ENCODE results near the gene METTL15. TPM values are rescaled to one million over a fixed set of nuclear protein-coding genes. Genes with fewer than 3 reads are reported as not detected.
"Not testable (repeated sequence)": the region's sequence is repeated elsewhere in the genome, so short reads cannot be mapped to it uniquely, and the experiment has no call there.

METTL15 gene
- total RNA-seq, 2 donors from 2014 or later: 15.6 to 22.4 TPM

- Mint-ChIP-seq H3K9me3 (peaks cover 26 to 35% of the 10 kb centered on the region in 2 donors), H3K27ac (no peak overlapping the region)
- no peak for DNase-seq (ENCODE audit: low spot score in 2 of 2)
These were observed 258.6 kb downstream of the METTL15 start for GRCh38 chr11:28366549-28367346.

GRCh38 chr11:28378095-28378494, 269.9 kb downstream of the METTL15 start:
- not testable (repeated sequence) for DNase-seq (ENCODE audit: low spot score in 2 of 2); H3K27ac Mint-ChIP-seq; ATAC-seq
- Mint-ChIP-seq H3K9me3 (peaks cover 13 to 20% of the 10 kb centered on the region in 2 donors), H3K36me3 (peaks cover 0 to 25% of the 10 kb centered on the region in 2 donors)

More at GRCh38 chr11:28366549-28367346, 258.6 kb downstream of the METTL15 start:
- ATAC-seq: no peak
- H3K36me3 Mint-ChIP-seq: peaks cover 6 to 20% of the 10 kb centered on the region in 2 donors

Other genes starting within 250 kb of the METTL15 start
- 10 to 100 TPM; 30.8 to 58.5 TPM for gene KIF18A, start 232 bp upstream of the METTL15 start, total RNA-seq

Data from activated naive CD4-positive, alpha-beta T cell treated with anti-CD3 and anti-CD28 coated beads, Interleukin-2, amount 50 U/mL, for 72 hours (primary cell).